NK-92 (cell line): ENCODE measurements around the gene CBX6.
"Not testable (repeated sequence)": the region's sequence is repeated elsewhere in the genome, so short reads cannot be mapped to it uniquely, and the experiment has no call there.

Experiments
- DNase-seq: peaks from one replicate; lab custom pipeline; 2025; ENCODE audit not compliant: unreplicated experiment; lab: John Stamatoyannopoulos, UW

Gene CBX6

DNA sequence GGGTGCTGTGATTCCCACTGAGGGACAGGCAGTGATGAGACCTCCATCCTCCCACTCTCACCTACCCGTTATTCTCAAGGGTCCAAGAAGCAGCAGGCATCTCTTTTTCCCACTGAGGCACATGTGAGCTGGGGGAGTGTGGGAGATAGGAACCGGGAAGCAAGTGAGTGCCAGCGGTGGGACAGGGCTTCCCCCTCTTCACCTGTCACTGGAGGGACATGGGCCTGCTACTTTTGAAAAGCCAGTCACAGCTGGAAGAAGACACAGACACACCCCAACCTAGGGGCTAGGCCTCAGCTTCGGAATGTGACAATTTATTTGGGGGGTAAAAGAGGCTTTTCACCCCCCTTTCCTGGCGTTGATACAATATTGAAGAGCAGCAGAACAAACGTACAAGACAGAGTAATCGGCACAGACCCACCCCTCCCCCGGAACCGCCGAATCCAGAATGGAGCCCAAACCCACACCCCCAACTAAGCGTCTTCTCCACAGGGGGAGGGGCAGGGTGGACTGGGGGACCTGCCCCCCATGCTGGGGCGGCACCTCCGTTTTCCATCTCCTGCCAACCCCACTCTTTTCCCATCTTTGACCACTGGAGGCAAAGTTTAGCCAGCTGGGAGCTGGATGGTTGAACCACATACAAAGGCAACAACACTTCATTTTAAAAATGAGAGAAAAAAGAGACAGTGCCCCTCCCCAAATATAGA is 10.7 kb downstream of the CBX6 start:
- no peak for DNase-seq

DNA sequence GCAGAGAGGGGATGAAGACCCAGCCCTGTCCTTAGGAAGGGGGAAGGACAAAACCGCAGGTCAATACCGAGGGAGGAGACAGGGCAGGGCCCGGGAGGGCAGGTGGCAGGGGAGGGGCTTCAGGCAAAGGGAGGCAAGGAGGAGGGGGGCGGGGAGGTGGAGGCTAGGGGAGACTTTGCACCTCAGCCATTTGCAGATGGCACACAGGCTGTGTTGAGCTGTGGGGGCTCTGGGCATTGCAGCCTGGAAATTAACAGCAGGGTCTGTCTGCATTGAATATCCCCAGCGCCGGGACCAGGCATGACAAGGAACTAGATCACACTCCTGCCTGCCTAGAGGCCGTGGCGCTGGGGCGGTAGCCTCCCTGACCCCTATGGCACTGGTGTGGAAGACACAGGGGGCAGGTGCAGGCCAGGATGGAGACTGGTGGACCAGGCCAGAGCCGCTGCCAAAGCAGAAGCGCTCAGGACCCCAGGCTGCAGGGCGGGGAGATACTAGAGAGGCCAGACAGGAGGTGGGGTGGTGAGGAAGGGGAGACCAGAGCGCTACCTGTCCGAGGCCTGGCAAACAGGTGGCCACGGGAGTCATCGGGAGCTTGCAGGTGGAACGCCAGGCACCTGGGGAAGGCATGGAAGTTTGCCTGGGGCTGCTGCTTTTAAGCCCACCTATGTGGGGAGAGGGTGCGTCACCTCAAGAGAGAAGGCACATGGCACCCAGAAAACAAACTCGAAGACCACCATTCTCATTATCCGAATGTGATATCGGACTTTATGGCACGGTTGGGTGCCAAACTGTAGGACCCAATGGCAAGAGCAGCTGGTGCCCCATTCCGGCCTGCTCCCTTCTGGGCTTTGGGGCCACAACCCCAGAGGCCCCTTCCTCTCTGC is 11.5 kb downstream of the CBX6 start:
- no peak for DNase-seq

DNA sequence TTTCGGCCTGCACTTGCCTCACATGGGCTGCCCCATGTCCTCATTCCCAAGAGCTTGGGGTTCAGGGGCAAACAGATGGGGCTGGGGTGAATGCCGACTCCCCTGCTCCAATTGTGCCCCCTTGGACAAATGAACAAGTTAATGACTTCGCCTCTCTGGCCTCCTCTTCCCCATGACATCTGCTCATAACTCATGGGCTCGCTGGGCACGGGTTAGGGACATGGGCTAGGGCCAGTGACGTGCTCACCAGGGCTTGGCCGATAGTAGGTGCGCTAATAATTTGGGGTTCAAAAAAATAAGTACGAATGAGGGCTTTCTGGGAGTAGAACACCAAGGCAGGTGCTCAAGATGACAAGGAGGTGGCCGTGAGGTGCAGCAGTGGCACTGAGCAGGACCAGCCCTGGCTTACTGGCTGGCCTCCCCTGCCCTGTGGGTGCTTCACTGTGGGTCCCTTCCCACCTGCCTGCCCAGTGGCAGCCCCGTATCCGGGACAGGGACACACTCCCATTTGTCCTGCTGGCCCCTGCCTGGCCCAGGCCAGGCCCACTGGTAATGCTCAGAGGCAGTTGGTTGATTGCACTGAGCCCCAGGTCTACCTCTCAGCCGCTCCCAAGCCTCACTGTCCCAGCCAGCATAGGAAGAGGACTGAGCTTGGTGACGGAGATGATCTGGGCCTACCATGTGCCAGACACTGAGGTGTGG is 12.3 kb downstream of the CBX6 start:
- no peak for DNase-seq

DNA sequence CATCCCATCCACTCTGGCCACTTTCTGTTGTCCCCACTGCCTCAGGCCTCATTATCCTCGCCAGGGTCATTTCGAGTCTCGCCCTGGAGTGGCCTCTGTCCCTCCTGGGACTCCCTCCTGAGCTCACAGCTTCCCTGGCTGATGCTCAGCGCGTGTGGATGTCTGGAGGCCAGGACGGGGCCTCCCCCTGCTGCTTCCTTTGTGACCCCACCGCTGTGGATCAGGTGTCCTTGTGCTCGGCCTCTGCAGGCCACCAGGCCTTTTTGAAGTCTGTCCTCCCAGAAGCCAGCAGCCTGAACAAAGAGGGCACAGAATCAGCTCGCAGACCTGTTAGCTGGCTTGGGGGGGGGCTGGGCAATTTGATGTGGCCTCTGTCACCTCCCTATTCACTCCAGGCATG is 13.5 kb downstream of the CBX6 start:
- DNase-seq: no peak

DNA sequence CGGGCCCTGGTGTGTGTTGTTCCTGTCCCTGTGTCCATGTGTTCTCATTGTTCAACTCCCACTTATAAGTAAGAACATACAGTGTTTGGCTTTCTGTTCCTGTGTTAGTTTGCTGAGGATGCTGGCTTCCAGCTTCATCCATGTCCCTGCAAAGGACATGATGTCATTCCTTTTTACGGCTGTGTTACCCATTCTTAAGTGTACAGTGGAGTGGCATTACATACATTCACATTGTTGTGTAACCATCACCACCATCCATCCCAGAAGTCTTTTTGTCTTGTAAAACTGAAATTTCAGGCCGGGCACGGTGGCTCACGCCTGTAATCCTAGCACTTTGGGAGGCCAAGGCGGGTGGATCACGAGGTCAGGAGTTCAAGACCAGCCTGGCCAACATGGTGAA is 17.5 kb downstream of the CBX6 start:
- not testable (repeated sequence) for DNase-seq

DNA sequence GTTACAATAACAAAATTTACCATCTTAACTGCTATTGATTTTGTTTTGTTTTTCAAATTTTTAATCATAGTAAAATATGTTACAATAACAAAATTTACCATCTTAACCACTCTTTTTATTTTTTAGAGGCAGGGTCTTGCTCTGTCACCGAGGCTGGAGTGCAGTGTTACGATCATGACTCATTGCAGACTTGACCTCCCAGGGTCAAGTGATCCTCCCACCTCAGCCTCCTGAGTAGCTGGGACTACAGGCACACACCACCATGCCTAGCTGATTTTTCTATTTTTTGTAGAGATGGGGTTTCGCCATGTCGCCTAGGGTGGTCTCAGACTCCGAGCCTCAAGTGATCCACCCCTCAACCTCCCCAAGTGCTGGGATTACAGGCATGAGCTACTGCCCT is 18.1 kb downstream of the CBX6 start:
- DNase-seq: not testable (repeated sequence)

DNA sequence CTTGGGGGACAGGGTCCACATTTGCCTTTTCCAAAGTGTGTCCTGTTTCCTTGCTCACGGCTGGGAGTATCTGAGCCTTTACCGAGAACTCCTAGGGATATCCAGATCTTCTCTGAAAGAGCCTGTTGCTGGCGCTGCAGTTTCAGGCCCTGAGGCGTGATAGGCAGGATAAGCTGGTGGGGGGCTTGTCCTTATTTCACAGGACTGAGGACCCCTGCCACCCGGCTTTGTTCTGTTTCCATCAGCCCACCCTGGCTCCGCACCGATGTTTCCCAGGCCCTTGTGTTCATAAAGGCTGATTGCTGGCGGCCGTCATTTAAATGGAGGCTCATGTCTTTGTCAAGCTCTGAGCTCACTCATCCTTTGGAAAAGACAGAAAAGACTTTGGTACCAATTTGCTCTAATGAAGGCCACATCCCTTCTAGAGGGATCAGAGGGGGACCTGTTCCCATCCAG is 18.8 kb downstream of the CBX6 start:
- no peak for DNase-seq

DNA sequence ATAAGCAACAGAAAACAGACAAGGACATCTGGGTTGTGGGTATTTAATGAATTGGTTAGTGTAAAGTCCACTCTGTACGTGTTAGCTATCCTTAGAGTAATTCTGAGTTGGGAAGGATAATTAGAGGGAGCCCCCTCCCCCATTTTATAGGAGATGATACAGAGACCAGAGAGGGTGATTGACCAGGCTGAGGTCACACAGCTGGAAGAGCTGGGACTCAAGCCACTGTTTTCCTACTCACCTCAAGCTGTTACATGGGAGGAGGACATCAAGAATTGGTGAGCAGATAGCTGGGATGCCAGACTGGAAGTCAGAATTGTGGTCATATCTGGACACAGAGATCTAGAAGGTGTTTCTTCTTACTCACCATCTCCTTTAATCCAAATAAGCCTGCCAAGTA is 19.5 kb downstream of the CBX6 start:
- DNase-seq: no peak

DNA sequence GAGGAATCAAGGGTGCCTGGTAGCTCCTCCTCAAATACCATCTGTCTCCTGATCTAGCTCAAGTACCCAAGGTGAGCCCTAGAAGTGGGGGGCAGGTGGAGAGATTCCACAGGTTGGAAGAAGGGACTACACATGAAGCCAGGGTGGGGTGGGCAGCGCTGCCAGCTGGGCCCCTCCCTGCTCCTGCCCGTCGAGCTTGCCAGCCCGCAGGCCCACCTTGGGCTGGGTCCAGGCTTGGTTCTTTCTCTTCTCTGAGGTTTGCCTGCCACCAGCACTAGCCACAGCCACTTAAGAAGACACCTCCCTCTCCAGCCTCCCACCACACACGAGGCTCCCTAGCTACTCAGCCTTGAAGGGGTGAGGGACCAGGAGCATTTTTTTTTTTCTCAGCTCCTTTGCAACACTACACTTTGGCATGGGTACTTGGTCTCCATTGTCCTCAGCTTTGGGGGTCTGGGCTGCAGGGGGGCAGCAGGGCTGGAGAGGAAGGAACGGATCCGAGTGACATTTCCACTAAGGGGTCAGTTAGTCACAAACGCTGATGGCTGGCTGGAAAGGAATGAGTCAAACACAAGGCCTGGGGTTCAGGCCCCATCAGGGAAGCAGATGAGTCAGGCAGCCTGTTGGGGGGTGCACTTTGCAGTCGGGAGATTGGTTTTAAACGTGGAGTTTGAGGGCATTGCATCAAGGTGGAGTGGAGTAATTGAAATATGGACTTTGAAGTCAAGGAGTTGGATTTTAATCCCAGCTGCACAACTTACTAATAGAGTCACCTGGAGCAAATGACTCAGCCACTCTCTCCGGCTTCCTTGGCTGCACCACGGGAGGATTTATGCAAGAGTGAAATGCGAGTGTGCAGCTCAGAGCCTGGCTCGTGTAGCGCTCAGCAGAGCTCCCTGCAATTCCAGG is 20.8 kb downstream of the CBX6 start:
- DNase-seq: no peak

DNA sequence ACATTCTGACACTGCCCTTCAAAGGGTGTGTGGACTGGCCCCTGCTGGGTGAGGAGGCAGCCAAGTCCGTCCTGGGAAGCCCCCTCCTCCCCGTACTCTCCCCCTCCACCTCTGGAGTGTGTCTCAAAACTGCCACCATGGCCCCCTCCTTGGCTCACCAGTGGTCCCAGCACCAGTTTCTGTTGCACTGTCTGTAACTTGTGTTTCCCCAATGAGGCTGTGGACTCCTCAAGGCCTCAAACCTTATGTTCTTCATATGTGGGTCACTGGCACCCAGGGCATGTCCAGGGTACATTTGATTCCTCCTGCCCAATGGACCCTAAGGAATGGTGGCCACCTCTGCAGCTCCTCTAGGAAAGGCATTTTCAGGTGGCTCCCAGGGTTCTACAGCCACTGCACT is 21.6 kb downstream of the CBX6 start:
- DNase-seq: no peak

DNA sequence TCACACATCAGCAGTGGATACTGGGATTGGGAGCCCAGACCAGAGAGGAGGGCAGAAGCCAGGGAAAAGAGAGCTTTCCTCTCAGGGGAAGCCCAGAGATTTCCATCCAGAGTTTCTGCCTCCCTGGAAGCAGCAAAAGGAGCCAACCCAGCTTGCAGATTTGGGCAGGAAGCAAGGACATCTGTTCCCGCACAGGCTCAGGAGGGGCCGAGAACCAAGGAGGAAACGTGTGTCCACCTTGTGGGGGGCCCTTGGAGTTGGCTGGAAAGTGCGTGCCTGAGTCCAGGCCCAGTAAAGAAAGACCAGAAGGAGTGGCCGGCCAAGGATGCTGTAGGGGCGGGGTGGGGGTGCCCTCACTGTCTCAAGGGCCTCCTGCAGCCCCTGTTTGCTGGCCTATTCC is 22.2 kb downstream of the CBX6 start:
- no peak for DNase-seq

DNA sequence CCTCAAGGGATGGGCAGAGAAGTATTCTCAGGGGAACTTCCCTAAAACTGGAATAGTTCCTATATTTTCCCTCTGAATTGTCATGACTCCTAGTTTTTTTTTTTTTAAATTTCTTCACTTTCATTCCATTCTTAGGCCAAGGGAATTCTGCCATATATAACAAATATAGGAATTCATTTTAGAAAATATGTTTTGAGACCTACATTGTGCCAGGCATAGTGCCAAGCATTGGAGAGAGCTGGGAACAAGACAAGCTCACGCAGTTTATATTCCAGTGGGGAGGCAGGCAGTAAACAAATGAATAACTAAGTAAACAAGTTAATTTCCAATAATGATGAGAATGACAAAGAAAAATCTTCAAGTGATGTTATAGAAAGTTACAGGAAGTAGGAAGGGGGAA is 25.6 kb downstream of the CBX6 start:
- DNase-seq: no peak

DNA sequence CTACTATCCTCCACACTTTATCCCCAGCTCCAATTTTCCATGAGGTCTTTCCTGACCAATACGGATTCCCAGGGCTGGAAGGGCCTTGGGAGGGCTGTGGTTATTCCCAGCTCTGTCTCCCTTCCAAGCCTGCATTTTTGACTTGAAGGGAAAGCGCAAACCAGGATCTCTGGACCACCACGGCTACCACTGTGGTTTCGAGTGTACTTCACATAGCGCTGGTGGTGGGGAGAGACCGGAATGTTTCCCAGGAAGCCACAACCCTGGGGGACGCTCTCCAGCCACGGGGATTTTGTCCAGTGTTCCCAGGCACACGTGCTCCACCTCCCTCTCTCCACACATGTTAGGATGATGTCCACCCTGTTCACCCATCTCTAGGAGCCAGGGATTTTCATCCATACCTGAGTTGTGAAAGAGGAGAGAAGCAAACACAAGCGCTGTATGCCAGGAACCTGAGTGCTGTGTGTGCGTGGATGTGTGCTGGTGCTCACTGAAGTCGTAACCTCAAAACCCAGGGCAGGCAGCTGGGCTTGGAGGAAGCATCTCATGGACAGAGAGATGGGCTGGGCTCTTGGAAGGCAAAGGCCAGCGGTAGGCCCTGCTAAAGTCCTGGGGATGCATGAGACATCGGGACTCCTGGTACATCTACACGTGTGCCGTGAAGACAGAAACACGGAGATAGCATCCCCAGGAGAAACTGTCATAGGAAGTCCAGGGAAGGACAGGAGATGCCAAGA is 26.8 kb downstream of the CBX6 start:
- DNase-seq: no peak

DNA sequence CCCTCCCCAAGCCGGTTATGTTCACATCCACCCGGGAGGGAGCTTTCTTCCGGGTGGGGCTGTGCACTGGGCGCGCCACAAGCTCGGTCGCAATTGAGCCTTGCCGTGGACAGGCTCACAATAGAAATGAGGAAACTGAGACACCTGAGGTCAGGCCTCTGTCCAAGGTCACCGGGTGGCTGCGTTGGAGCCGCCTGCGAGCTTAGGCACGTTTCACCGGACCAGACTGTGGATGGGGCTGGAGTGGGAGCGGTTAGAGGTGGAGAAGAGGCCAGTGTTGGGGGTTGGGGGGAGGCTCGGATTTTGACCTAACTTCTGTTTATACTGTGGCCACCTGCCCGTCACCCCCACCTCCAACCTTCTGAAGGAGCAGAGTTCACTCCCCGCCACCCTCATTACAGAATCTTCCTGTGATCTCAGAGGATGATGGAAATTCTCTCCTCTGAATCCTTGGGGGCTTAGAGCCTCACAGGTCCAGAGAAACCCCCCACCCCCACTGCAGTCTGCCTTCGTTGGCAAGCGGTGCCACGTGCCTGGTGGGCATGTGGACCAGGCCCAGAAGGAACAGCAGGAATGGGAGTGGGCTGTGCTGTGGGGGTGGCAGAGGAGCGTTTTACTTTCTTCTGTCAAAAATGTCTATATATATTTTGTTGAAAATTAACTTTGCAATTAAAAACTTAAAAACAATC is 27.6 kb downstream of the CBX6 start:
- no peak for DNase-seq

DNA sequence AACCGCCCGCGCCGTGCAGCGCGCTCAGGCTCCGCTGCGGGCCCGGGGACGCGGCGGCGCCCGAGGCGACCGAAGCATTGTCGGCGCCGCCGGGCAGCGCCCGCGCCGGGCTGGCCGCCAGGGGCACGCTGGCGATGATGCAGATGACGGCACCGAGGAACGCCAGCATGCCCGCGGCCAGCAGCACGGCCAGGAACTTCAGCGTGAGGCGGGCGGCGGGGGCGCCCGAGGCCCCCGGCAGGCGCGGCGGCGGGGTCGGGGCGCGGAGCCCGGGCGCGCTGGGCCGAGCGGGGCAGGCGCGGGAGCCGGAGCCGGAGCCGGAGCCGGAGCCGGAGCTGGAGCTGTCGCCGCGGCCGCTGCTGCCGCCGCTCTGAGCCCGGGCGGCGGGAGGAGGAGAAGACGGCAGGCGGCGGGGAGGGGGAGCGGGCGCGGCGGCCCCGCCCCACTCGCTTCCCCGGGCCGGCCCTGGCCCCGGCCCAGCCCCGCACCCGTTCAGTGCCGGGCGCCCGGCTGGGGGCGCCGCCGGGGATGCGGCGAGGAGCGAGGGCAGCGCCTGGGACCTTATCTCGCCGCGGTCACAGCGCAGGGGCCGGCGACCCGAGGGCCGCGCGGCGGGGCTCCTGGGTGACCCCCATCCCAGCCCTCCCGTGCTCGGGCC is 28.2 kb downstream of the CBX6 start, which contains the start of gene NPTXR:
Gene NPTXR (minus strand): TSS at position 372 of the 658 bp plus-strand sequence.
- DNase-seq: no peak

DNA sequence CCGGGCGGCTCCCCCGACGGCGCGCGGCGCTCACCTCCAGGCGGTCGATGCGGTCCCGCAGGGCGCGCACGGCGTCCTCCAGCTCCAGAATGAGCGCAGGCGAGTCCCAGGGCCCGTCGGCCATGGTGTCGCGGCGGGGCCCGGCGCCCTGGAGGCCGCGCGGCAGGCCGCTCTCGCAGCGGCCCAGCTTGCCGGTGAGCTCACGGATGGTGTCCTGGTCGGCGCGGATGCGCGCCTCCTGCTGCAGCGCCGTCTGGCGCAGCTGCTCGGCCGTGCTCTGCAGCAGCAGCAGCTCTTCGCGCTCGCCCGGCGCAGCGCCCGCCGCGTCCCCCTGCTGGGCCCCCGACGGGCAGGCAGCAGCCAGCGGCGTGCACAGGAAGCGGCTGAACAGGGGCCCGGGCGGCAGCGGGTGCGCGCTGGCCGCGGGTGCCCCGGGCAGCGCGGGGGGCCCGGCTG is 28.8 kb downstream of the CBX6 start:
- DNase-seq: no peak

DNA sequence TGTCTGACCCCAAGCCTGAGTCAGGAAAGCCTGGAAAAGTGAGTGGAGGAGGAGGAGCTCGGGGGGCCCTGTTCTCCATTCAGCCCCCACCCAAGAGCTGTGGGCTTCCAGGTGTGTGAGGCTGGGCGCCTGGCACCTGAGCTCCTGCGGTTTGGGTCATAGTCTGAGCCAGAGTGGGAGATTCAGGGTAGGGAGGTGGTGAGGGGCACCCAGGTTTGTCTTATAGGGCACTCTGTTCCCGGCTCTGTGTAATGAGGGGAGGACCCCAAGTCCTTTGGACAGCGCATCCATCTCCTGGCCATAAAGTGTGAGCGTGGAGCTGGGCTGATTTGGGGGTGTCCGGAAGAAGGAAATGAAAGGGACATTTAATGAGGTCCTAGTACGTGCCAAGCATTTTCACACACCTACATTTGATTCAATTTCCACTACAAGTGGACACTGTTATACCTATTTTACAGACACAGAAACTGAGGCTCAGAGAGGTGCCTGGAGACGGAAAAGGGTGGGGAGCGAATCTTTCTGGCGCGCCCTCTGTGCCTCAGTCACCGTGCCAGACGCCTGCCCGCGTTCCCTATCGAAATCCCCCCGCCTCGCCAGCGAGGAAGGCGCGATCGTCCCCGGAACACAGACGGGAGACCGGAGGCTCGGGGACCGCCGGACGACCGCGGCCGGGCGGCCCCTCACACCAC is 29.4 kb downstream of the CBX6 start:
- no peak for DNase-seq

DNA sequence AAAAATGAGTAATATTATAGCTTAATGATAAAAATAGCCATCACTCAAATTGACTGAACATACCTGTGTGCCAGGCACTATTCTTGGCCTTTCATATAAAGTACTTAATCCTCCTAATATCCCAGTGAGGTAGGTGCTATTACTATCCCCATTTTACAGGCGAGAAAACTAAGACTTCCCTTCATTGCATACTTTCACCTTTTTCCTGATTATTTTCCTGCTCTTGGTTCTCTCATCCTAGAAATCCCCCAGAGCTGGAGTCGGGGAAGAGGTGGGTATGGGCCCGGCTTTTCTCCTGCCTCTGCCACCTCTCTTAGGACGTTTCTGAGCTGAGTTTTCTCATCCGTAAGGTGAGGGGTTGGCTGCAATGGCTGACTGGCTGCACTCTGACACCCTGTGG is 30.4 kb downstream of the CBX6 start:
- no peak for DNase-seq
